Measurements from ENCODE around the gene ATP12A.
"Not testable (repeated sequence)": the region's sequence is repeated elsewhere in the genome, so short reads cannot be mapped to it uniquely, and the experiment has no call there.

ATP12A gene

DNA sequence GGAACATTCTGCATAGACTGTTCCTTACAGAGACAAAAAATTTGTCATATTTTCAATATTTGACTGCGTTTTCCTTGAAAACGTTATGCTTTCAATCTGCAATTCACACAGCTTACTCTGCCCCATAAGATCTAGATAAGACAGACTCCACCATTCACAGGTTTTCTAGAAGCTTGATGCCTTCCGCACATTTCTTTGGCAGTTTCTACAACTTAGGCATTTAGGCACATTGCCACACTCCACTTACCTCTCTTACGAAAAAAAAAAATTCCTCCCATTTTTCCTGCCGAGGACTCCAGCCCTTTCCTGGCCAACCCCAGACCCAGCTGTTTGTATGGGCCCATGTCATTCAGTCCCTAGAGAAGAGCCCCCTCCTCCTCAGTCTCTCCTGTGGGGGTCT, 11.2 kb downstream of the ATP12A start:
- FAIRE-seq: no peak

DNA sequence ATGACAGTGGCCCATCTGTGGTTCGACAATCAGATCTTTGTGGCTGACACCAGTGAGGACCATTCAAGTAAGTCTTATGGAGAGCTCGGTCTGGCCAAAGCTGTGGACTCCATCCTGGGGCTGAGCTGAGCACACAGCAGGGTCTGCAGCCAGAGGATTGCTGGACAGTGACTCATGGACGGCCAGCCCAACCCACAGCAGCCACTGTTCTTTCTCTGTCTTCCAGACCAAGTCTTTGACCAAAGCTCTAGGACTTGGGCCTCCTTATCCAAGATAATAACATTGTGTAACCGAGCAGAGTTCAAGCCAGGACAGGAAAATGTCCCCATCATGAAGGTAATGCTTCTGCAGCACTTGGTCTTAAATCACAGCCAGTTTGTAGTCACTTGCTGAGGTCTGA, 12.4 kb downstream of the ATP12A start:
- no peak for FAIRE-seq

DNA sequence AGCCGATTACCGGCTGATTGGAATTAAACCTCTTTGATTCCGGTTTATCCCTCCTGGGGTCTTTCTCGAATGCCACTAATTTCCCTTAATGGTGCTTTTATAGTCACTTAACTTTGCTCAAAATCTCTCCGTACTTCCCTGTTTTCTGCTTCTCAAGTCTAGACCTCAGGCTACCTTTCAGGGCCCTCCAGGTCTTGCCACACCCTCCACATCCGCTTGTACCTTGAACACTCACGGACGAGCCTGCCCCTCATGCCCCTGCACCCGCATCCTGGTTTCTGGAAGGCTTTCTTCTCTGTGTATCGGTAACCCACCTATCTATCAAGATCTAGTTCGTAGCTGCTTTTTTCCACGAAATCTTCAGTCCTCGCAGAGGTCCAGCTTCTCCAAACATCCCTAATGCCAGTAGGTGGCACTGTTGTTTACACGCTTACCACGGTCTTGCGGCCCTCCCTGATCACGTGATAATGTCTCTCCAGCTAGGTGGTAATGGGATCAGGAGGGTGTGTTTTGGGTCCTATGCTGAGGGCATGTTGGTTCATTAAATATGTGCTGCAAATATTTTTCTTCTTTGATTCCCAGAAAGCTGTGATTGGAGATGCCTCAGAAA, 13.8 kb downstream of the ATP12A start:
- FAIRE-seq: peak; percentile 94

DNA sequence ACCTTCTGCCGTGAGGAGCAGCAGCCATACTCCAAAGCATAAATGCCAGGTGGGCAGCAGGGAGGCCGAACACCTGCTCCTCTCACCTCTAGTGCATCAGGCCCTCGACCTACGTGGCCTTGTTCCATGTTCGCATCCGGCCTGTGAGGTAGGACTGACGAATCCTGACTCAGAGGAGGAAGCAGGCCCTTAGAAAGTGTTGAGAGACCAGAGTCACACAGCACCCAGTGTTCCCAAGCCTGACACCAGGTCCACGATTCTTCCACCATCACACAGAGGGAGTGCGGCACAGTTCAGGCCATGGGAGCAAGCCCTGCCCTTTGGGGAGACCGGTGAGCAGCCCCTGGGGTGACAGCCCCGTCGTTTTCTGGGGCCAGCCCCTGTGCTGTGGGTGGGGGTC, 14.7 kb downstream of the ATP12A start:
- no peak for FAIRE-seq

DNA sequence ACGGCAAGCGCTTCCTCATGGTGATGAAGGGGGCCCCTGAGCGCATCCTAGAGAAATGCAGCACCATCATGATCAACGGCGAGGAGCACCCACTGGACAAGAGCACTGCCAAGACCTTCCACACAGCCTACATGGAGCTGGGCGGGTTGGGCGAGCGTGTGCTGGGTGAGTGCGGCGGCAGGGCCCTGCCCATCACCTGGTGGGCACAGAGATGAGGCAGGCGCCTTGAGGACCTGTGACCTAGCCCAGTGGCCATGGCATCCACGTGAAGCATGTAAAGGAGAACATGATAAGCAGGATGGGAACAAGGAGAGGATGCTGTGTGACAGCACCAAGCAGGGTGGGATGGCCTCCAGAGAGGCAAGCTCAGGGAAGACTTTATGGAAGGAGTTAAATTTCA, 18.5 kb downstream of the ATP12A start:
- FAIRE-seq: no peak

DNA sequence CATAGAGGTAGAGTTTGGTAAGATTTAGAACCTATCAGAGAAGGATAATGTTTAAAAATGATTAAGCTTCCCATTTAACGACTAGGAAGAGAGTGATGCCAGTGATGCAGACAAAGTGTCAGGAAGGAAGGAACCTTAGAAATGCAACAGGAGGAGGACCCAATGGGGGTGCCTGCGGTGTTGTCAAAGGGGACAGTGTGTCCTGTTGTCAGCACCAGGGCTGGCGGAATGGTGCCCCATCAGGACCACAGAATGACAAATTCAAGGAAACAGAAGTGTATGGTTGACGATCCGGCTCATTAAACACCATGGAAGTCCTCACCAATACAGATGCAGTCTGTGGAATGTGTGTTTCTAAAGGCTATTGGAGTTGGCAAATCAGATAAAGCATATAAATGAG, 19.3 kb downstream of the ATP12A start:
- no peak for FAIRE-seq

DNA sequence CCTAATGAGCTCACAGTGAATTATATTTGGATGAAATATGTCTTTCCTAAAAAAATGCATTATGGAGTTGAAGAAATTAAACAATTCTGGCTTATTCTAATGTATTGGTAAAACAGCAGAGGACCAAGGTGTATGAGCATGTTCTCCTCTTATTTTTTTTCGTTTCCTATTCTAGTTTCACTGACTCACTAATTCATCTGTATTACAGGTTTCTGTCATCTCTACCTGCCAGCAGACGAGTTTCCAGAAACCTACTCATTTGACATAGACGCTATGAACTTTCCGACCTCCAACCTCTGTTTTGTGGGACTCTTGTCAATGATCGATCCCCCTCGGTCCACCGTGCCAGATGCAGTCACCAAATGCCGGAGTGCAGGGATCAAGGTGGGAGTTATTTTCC, 20.3 kb downstream of the ATP12A start:
- no peak for FAIRE-seq

DNA sequence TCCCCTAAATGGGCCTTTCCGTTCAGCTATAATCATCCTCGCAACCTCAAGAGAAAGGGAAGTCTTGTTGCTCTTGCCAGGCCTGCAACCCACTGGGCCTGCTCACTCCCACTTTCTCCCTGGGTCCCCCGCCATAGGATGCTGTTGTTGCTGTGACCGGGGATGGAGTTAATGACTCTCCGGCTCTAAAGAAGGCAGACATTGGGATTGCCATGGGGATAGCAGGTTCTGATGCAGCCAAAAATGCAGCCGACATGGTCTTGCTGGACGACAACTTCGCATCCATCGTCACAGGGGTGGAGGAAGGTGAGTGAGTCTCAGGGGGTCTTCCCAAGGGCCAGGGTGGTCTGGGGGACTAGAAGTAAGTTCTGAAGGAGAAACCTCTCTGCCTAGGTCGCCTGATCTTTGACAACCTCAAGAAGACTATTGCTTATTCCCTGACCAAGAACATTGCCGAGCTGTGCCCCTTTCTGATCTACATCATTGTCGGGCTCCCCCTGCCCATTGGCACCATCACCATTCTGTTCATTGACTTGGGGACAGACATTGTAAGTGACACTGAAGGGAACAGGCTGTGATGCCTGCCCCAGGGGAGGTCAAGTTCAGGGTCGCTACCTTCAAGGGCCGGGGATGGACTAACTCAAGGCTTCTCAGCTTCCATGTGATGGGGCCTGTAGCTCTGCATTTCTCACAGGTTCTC, 26.8 kb downstream of the ATP12A start:
- no peak for FAIRE-seq

DNA sequence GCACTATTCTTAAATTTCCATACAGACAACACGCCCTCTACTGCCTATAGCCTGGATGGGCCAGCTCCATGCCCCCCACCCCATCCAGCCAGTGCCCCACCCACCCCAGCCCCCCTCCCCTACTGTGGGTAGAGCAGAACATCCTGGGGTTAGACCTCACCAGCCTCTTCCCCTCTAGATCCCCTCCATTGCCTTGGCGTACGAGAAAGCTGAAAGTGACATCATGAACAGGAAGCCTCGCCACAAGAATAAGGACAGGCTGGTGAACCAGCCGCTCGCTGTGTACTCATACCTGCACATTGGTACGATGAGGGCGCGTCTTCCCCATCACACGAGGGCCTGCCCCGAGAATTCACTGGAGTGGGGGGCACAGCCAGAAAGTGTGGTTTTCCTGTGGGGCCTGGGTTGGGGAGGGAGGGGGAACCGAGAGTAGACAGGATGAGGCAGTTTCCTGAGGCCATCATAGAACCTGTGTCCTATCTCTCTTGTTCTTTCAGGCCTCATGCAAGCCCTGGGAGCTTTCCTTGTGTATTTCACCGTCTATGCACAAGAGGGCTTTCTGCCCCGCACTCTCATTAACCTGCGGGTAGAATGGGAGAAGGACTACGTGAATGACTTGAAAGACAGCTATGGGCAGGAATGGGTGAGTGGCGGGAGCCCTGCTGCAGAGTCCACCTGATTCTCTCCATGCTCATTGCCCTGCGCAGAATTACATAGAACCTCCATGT, 29.1 kb downstream of the ATP12A start:
- FAIRE-seq: no peak

DNA sequence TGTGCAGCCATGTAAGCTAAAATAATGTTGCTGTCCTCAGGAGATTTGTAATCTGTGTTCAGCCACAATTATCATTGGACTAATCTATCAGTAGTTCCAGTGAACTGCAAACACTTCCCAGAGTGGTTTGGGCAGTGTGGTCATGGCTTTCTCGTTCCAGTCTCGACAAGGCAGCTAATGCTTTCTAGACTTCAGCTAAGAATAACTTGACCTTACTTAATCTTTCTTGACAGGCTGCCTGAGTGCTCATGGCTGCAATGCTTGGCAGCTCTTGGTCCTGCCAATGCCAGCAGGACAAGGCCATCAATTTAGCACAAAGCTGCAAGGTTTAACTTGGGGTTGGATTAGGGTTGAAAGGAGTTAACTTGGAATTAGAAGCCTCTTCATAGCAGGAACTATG, 32.8 kb downstream of the ATP12A start:
- no peak for FAIRE-seq

DNA sequence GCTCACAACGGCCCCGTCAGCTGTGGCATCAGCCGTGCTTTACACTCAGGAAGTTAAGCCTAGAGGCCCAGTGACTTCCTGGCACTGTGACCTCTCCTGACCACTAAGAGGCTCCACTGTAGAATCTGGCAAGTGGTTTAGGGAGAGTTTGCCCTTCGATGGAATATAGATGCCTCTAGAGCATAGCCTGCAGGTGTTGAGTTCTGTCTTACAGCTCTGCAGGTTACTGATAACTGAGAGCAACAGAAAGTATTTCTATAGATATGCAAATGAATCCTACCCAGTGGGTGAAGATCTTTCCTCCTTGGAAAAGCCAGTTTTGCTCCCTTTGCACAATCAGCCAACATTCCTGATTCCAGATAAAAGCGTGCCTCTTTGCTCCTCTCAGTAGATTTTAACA, 35.8 kb downstream of the ATP12A start:
- FAIRE-seq: no peak

DNA sequence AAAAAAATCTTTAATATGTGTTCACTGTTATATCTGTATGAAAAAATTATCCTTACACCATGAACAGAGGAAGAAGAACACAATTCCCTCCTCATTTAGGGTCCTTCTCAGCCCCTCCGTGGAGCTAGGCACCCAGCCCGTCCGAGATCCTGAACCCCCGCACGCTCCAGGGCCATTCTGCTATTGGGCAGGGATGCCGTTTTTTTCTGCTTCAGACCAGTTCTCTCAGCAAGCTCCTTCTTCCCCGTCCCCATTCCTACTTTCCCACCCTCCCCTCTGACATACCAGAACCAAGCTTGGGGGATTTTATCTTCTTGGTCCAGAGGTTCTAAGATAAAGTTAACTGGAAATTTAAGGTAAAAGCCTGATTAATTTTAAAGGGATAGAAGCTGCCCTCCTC, 36.2 kb downstream of the ATP12A start:
- FAIRE-seq: no peak

DNA sequence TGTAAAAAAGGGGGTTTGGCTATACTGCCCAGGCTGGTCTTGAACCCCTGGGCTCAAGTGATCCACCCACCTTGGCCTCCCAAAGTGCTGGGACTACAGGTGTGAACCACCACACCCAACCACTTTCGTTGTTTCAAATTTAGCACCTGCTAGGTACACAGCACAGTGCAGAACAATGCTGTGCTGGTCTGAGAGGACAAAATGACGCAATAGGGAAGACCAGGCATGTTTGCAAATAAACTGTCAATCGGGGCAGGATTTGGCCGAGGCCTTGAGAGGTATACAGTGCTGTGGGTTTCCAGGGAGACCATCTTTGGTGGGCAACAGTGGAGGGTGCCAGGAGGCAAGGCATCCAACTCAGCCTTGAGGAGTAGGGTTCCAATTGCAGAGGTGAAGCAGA, 37.0 kb downstream of the ATP12A start:
- no peak for FAIRE-seq

DNA sequence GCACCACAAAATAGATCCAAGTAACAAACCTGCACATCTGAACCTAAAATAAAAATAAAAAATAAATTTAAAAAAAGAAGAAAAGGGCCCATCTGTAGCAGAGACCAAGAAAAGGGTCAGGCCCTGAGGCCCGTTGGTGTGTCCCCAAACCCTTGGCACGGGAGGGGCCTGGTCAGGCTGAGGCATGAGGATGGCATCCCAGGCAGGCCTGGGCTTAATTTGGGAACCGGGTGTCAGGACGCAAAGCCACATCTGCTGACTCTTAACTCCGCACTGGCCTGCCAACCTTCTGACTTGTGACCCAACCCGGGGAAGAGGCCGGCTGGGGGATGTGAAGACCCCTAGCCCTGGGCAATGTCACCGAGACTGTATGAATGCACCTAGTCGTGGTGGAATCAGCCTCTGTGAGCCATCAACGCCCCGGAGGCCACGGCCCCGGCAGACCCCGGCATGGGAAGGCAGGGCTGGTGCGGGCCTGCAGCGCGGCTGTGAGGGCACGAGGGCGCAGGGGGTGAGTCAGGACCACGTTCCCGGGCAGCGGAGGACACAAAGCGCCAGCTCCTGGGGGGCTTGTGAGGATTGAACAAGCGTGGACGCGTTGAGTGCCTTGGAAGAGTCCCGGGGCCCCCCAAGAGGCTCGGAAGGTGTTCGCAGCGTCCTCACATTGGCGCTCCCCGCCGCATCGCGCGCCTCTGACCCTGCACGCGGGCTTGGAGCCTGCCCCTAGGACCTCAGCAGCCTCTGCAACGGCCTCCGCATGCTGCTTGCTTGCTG, 38.2 kb downstream of the ATP12A start:
- no peak for FAIRE-seq

DNA sequence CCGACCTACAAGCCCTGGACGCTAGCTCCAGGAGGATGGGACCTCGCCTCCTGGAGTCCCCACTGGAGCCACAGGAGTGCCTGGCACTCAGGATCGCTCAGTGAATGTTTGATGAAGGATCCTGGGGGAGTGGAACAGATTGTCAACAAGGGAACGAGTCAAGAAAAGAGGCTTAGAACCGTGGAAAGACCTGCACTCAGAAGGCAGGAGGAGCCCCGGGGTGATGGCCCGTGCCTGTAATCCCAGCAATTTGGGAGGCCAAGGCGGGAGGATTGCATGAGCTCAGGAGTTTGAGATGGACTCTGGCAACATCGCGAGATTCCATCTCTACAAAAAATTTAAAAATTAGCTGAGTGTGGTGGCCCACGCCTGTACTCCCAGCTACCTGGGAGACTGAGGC, 38.9 kb downstream of the ATP12A start:
- no peak for FAIRE-seq

DNA sequence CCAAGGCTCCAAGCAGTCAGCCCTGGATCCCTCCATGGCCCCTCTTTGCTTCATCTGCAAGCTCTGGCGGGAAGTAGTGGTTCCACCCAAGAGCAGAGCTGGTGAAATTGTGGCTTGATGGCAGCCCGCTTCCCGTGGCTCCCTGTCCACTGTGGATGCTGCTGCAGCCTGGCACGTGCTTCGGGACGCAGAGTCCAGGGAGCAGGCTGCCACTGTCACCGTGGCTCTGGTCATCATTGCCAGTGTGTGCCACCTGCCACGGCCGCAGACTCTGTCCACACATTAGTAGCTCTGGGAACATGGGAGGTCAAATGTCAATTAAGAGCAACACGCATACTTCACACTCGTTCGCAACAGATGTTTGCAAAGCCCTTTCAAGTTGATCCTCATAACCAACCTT, 43.0 kb downstream of the ATP12A start:
- FAIRE-seq: no peak

DNA sequence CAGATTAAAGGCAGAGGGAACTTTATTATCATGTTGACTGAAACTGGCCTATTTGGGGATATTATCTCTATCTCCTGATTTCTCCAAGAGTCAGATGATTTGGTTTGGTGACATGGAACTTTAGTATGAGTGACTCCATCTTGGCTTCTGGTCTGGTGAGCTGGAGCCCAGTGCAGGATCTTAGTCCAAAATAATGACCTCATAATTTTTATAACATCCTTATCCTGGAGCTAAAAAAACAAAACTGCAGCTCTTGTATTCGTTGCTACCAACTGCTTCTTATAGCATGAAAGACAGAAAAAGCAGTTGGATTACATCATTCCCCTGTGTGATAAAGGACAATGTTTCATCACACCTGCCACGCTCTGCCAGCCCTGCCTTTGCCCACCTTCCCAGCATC, 44.5 kb downstream of the ATP12A start:
- FAIRE-seq: no peak

DNA sequence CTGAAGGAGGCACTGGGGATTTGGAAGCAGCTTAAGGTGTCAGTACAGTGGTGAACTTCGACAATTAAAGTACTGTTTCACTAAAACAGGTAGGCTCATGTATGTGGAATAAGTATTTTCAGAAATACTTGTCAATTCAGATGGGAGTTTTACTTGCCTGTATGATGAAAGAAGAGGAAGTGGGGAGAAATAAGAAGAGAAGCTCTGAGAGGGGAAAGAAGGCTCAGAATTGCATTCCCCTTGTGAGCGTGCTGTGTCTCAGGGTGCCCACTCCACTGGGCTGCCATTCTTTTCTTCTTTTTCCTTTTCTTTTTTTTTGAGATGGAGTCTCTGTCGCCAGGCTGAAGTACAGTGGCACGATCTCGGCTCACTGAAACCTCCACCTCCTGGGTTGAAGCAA, 45.2 kb downstream of the ATP12A start:
- no peak for FAIRE-seq

DNA sequence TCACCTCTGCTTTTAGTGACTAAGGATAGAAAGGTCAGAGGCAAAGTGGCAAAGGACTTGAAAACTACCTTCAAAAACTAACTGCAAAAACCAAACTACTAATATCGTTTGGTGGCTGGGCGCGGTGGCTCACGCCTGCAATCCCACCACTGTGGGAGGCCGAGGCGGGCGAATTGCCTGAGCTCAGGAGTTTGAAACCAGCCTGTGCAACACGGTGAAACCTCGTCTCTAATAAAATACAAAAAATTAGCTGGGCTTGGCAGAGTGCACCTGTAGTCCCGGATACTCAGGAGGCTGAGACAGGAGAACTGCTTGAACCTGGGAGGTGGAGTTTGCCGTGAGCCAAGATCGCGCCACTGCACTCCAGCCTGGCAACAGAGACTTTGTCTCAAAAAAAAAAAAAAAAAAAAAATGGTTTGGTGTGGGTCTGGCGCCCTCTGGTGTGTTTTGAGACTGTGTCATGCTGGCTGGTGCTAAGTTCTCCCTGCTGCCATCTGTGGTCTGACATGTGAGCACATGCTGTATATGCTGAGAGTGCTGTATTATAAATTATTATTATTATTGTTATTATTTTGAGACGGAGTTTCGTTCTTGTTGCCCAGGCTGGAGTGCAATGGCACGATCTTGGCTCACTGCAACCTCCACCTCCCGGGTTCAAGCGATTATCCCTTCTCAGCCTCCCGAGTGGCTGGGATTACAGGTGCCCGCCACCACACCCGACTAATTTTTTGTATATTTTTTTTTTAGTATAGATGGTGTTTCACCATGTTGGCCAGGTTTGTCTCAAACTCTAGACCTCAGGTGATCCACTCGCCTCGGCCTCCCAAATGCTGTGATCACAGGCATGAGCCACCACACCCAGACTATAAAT, 47.8 kb downstream of the ATP12A start:
- peak; percentile 86 for FAIRE-seq

DNA sequence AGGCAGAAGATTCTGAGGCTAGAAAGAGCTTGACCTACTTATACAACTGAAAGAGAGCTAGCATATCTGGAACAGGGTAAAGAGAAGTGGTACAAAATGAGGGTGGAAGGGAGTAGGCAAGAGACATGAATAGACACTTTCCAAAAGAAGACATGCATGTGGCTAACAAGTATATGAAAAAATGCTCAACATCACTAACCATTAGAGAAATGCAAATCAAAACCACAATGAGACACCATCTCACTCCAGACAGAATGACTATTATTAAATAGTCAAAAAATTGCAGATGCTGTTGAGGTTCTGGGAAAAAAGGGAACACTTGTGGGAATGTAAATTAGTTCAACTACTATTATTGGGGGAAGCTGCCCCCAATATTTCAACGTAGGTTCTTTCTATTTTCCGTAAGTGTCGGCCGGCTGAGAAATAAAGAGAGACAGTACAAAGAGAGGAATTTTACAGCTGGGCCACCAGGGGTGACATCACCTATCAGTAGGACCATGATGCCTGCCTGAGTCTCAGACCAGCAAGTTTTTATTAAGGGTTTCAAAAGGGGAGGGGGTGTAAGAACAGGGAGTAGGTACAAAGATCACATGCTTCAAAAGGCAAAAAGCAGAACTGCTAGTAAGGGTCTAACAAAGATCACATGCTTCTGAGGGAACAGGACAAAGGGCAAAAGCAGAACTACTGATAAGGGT, 50.8 kb downstream of the ATP12A start:
- FAIRE-seq: not testable (repeated sequence)

DNA sequence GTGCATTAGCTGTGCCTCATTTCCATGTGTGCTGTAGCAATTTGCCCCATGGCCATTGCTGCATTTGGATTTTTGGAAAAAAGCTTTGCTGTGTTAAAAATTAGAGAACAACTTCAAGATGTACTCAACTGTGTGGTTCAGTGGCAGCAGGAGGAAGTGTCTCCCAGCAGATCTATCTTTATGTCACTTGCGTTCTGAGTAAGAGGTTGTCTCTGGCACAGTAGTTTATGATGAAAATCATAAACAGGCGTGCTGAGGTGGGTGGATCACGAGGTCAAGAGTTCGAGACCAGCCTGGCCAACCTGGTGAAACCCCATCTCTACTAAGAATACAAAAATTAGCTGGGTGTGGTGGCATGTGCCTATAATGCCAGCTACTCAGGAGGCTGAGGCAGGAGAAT, 54.7 kb downstream of the ATP12A start:
- no peak for FAIRE-seq

DNA sequence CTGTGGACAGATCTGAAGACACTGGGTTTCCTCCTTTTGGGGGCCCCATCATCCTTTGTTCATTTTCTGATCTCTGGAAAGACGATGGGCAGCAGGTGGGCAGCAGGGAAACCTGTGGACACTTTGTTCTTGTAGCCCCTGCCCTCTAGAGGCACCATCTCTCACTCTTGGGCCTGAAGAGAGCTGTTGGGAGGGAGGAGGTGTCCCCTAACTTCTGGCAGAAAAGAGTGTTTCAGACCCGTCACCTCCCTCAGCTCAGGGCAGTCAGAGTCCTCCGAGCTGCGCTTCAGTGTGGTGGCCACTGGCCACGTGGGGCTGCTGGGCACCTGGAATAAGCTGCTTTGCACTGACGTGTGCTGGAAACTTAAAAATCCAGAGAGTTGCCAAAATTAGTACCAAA, 56.8 kb downstream of the ATP12A start:
- no peak for FAIRE-seq

Measured in G401.6 (cell line).